ENCODE data around the gene ATIC. TPM values are rescaled to one million over a fixed set of nuclear protein-coding genes. Genes with fewer than 3 reads are reported as not detected.
A peak's percentile ranks its signal among the peaks of the same experiment; 100 is the strongest.
"Not testable (repeated sequence)": the region's sequence is repeated elsewhere in the genome, so short reads cannot be mapped to it uniquely, and the experiment has no call there.

Gene ATIC
- total RNA-seq, 1 experiment from 2014 or later = 36.6 TPM

DNA sequence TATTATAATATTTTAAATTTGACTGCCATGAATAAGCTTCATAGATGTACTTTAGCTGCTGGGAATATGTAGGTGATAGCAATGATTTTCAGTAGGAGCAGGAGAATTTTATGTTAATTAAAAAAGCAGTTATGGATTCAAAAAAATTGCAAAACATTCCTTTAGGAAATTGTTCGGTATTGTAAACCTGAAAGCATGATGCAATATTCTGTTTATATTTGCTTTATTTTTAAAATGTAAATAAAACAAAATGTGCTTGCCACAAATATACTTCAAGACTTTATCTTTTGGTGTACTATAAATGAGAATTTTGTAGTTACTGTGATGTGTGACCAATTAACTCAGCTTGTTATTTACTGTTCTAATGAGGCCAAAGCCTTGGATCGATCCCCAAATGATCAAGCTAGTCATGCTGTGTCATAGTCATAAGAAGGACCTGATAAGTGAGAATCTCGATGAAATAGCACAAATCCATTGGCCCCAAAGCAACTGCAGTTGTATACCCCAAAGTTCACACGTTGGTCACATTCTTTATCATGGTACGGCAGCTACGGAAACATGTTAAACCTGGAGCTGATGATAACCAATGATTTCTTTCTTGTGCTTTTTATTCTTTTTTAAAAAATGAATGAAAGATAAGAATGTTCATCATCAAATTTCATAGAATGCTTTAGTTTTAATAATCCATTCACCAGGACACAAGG, 23.6 kb upstream of the ATIC start:
- Histone ChIP-seq H3K4me3 (ENCODE audit: insufficient read depth, low read depth, low read length) (no peak overlapping the region), H3K36me3 (replicated peaks; ENCODE audit: control insufficient read depth, insufficient read depth, low read length) (no peaks in the 10 kb centered on the region), H3K27me3 (ENCODE audit: control insufficient read depth, insufficient read depth, low read length) (no peaks in the 10 kb centered on the region)
- DNase-seq = no peak

DNA sequence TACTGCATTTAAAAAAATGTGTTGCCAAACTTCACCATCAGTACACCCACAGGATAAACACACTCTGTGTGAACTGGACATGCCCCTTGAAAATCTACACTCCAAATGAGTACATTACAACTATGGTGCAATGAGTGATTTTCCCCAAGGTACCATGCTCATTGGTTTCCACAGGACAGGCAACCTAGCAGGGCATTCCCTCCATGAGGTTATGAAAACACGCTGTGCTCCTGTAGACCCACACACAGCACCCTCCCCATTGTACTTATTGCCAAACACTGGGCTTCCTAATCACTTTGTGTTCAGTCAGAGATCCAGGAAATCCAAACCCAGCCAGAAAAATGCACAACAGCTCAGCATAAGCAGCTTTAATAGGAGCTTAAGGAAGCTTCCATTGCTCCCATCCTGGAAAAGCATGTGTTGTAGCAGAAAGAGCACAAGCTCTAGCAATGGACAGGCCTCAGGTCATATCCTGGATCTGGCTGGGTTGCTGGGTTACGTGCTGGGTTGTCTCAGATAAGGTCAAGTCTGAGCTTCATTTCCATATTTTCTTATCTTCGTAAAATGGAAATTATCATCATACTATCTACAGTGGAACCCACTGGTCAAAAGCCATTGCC, 20.8 kb upstream of the ATIC start:
- H3K4me3 ChIP-seq (ENCODE audit: insufficient read depth, low read depth, low read length) = no peak overlapping the region
- H3K27me3 ChIP-seq (ENCODE audit: control insufficient read depth, insufficient read depth, low read length) = no peaks in the 10 kb centered on the region
- no peaks in the 10 kb centered on the region for H3K36me3 ChIP-seq (replicated peaks; ENCODE audit: control insufficient read depth, insufficient read depth, low read length)
- DNase-seq = no peak

DNA sequence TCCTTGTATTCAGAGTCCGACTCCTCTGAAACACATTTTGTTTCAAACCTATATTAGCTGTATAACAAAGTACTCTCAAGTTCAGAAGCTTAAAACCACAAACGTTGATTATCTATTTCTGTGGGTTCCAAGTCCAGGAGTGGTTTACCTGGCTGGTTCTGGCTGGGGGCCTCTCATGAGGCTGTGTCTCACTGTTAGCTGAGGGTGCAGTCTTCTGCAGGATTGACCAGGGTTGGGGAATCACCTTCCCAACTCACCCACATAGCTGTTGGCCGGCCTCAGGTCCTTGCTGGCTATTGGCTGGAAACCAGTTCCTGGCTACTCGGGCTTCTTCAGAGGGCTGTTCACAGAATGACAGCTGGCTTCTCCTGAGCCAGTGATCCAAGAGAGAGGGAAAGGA, 18.0 kb upstream of the ATIC start:
- no peaks in the 10 kb centered on the region for H3K27me3 ChIP-seq (ENCODE audit: control insufficient read depth, insufficient read depth, low read length)
- H3K36me3 ChIP-seq (replicated peaks; ENCODE audit: control insufficient read depth, insufficient read depth, low read length) = no peaks in the 10 kb centered on the region
- no peak overlapping the region for H3K4me3 ChIP-seq (ENCODE audit: insufficient read depth, low read depth, low read length)
- no peak for DNase-seq

DNA sequence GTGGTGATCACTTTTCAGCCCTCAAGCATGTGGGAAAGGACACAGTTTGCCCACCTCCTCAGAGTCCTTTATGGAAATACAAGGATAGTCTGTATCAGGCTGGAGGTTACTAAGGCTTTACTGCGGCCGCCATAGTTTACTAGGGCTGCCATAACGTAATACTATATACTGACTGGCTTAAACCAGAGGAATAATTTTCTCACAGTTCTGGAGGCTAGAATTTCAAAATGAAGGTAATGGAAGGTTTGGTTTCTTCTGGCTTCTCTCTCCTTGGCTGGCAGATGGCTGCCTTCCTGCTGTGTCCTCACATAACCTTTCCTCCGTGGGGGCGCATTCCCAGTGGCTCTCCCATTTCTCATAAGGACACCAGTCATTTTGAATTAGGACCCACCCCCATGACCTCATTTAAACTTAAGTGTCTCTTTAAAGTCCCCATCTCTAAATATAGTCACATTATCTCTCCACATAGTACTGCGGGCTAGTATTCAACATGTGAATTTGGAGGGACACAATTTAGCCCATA, 12.5 kb upstream of the ATIC start:
- Histone ChIP-seq H3K27me3 (ENCODE audit: control insufficient read depth, insufficient read depth, low read length) (no peaks in the 10 kb centered on the region), H3K4me3 (ENCODE audit: insufficient read depth, low read depth, low read length) (no peak overlapping the region), H3K36me3 (replicated peaks; ENCODE audit: control insufficient read depth, insufficient read depth, low read length) (no peaks in the 10 kb centered on the region)
- DNase-seq = no peak

DNA sequence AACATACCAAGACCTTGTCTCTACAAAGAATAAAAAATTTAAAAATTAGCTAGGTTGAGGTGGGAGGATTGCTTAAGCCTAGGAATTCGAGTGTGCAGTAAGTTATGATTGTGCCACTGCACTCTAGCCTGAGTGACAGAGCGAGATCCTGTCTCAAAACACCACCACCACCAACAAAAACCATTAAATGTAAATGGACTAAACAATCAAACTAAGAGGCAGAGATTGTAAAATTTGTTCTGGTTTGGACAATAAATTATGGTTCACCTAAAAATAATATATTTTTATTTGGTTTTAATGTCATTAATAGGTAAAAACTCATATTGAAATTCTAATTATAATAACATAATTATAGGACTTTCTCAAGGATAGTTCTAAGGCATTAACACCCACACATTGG, 9.9 kb upstream of the ATIC start:
- Histone ChIP-seq H3K4me3 (ENCODE audit: insufficient read depth, low read depth, low read length) (no peak overlapping the region), H3K36me3 (replicated peaks; ENCODE audit: control insufficient read depth, insufficient read depth, low read length) (no peaks in the 10 kb centered on the region), H3K27me3 (ENCODE audit: control insufficient read depth, insufficient read depth, low read length) (no peaks in the 10 kb centered on the region)
- DNase-seq = no peak

DNA sequence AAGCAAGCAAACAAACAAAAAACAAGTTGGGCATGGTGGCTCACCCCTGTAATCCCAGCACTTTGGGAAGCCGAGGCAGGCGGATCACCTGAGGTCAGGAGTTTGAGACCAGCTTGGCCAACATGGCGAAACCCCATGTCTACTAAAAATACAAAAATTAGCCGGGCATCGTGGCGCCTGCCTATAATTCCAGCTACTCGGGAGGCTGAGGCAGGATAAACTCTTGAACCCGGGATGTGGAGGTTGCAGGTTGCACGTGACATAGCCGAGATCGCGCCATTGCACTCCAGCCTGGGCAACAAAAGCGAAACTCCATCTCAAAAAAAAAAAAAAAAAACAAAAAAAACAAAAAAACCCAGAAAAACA, 617 bp upstream of the ATIC start:
- not testable (repeated sequence) for DNase-seq; H3K27me3 ChIP-seq (ENCODE audit: control insufficient read depth, insufficient read depth, low read length); H3K36me3 ChIP-seq (replicated peaks; ENCODE audit: control insufficient read depth, insufficient read depth, low read length)
- peak overlapping the region; percentile 69 for H3K4me3 ChIP-seq (ENCODE audit: insufficient read depth, low read depth, low read length)

DNA sequence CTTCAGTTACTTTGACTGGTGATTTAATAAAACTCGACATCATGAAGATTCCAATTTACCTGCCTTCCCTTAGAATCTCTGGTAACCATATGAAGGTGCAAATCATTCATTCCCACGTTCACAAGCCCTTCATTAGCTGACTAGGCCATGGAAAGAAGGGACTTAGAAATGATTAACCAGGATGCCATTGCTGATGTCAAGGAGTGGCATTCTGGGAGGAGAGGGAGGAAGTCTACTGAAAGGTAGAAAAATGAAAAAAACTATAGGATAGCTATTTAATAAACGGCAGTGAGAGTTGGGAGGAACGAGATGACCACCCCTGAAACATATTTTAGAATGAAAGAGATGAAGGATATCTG, 1.4 kb downstream of the ATIC start:
- Histone ChIP-seq H3K27me3 (ENCODE audit: control insufficient read depth, insufficient read depth, low read length) (no peaks in the 10 kb centered on the region), H3K36me3 (replicated peaks; ENCODE audit: control insufficient read depth, insufficient read depth, low read length) (peaks cover 7% of the 10 kb centered on the region), H3K4me3 (ENCODE audit: insufficient read depth, low read depth, low read length) (no peak overlapping the region)
- DNase-seq = no peak

DNA sequence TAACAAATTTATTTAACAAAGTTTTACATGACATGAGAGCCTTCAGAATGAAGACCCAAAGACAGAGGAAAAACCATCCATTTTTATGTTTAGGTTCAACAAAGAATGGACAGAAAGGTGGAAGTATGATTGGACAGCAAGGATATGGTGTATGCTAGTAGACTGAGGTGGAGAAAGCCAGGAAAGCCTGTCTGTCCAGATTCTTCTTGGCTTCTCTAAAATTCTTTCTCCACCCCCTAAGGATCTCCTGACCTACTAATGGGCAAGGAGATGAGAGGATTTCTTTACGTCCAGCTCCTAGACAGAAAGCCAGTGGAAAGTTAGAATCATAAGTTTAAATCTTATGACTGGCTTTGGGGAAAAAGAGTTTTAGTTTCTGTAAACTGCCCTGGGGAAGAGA, 3.0 kb downstream of the ATIC start:
- H3K36me3 ChIP-seq (replicated peaks; ENCODE audit: control insufficient read depth, insufficient read depth, low read length) = peaks cover 12% of the 10 kb centered on the region
- DNase-seq = no peak
- no peak overlapping the region for H3K4me3 ChIP-seq (ENCODE audit: insufficient read depth, low read depth, low read length)
- no peaks in the 10 kb centered on the region for H3K27me3 ChIP-seq (ENCODE audit: control insufficient read depth, insufficient read depth, low read length)

DNA sequence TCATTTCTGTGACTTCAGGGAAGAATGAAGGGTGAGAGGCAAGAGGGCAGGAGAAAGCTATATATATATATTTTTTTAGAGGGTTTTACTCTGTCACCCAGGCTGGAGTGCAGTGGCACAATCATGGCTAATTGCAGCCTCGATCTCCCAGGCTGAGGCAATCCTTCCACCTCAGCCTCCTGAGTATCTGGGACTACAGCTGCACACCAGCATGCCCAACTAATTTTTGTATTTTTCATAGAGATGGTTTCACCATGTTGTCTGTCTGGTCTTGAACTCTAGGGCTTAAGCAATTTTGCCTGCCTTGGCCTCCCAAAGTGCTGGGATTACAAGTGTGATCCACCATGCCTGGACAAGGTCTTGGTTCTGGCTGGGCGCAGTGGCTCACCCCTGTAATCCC, 3.4 kb downstream of the ATIC start:
- H3K4me3 ChIP-seq (ENCODE audit: insufficient read depth, low read depth, low read length) = no peak overlapping the region
- no peaks in the 10 kb centered on the region for H3K27me3 ChIP-seq (ENCODE audit: control insufficient read depth, insufficient read depth, low read length)
- DNase-seq = no peak
- H3K36me3 ChIP-seq (replicated peaks; ENCODE audit: control insufficient read depth, insufficient read depth, low read length) = peaks cover 14% of the 10 kb centered on the region

DNA sequence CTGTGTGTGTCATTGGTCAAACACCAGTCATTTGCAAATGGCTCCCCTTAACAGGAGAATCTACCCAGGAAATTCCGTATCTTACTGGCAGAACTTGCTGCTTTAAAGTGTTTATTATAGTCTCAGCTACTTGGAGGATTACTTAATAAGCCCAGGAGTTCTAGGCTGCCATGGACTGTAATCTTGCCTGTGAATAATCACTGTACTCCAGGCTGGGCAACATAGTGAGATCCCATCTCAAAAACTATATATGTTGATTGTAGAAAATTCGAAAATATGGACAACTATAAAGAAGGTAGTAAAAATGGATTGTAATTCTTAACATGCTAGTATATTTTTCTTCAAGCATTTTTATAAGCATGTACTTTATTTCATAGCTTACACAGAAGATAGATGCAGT, 4.5 kb downstream of the ATIC start:
- DNase-seq = no peak
- Histone ChIP-seq H3K36me3 (replicated peaks; ENCODE audit: control insufficient read depth, insufficient read depth, low read length) (peaks cover 18% of the 10 kb centered on the region), H3K4me3 (ENCODE audit: insufficient read depth, low read depth, low read length) (no peak overlapping the region), H3K27me3 (ENCODE audit: control insufficient read depth, insufficient read depth, low read length) (no peaks in the 10 kb centered on the region)

DNA sequence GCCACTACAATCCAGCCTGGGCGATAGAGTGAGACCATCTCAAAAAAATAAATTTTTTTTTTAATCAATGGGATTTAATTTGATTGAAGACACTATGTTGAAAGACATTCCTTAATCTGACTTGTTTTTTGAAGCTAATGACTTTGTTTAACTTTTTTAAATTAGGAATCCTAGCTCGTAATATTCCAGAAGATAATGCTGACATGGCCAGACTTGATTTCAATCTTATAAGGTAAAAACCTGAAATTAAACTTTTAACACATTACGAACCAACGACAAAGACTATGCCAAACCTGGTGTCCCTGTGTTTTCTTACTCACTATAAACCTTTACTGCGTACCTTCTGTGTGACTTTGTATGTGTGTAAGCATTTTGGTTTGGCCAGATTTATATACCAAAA, 7.6 kb downstream of the ATIC start:
- Histone ChIP-seq H3K36me3 (replicated peaks; ENCODE audit: control insufficient read depth, insufficient read depth, low read length) (peaks cover 15% of the 10 kb centered on the region), H3K27me3 (ENCODE audit: control insufficient read depth, insufficient read depth, low read length) (no peaks in the 10 kb centered on the region), H3K4me3 (ENCODE audit: insufficient read depth, low read depth, low read length) (no peak overlapping the region)
- DNase-seq = no peak

DNA sequence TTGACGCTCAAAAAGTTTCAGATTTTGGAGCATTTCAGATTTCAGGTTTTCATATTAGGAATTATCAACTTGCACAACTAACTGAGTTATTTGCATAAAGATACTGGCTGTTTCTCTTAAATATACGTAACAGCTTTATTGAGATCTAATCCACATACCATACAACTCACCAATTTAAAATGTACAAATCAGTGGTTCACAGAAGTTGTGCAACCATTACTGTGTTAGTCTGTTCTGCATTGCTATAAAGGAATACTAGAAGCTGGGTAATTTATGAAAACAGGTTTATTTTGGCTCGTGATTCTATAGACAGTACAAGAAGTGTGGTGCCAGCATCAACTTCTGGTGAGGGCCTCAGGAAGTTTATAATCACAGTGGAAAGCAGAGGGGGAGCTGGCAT, 8.2 kb downstream of the ATIC start:
- H3K36me3 ChIP-seq (replicated peaks; ENCODE audit: control insufficient read depth, insufficient read depth, low read length) = peaks cover 15% of the 10 kb centered on the region
- no peak for DNase-seq
- H3K4me3 ChIP-seq (ENCODE audit: insufficient read depth, low read depth, low read length) = no peak overlapping the region
- H3K27me3 ChIP-seq (ENCODE audit: control insufficient read depth, insufficient read depth, low read length) = no peaks in the 10 kb centered on the region

DNA sequence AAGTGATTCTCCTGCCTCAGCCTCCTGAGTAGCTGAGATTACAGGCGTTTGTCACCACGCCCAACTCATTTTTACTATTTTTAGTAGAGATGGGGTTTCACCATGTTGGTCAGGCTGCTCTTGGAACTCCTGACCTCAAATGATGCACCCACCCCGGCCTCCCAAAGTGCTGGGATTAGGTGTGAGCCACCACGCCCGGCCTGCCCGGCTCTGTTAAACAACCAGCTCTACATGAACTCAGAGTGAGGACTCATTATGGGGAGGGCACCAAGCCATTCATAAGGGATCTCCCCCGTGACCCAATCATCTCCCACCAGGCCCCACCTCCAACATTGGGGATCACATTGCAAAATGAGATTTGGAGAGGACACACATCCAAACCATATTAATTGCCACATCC, 8.8 kb downstream of the ATIC start:
- Histone ChIP-seq H3K27me3 (ENCODE audit: control insufficient read depth, insufficient read depth, low read length) (no peaks in the 10 kb centered on the region), H3K4me3 (ENCODE audit: insufficient read depth, low read depth, low read length) (no peak overlapping the region), H3K36me3 (replicated peaks; ENCODE audit: control insufficient read depth, insufficient read depth, low read length) (peaks cover 15% of the 10 kb centered on the region)

DNA sequence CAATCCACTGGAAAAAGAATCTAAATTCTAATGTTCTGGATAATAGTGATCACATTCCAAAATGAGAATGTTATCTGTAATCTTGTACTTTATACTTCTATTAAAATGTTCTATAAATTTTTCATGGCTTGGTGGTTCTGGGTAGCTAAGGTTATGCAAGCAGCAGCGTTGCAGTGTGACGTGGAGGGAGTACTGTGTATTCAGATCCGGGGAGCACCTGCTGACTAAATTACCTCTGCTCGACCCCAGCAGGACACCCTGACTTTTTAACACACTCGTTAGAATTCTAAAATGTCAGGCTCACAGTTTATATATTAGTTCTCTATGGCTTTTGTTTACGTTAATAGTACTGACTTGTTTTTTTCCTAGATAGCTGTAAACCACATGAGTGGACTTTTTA, 13.0 kb downstream of the ATIC start:
- Histone ChIP-seq H3K4me3 (ENCODE audit: insufficient read depth, low read depth, low read length) (no peak overlapping the region), H3K27me3 (ENCODE audit: control insufficient read depth, insufficient read depth, low read length) (no peaks in the 10 kb centered on the region), H3K36me3 (replicated peaks; ENCODE audit: control insufficient read depth, insufficient read depth, low read length) (peaks cover 29% of the 10 kb centered on the region)
- peak; percentile 19 for DNase-seq

More for the DNA sequence above, 8.8 kb downstream of the ATIC start:
- DNase-seq = no peak

DNA sequence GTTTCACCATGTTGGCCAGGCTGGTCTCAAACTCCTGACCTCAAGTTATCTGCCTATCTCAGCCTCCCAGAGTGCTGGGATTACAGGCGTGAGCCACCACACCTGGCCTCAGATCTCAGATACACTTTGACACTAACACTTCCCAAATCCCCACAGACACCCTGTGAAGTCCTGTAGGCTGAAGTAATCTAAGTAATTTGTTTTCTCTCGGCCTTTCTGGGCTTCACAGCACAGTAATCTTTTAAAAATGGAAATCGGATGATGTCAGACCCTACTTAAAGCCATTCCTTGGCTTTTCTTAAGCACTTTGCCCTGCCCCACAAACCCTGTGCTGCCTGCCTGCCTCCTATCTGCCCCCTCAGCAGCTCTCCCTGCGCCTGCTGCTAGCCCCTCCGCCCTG, 16.2 kb downstream of the ATIC start:
- no peaks in the 10 kb centered on the region for H3K27me3 ChIP-seq (ENCODE audit: control insufficient read depth, insufficient read depth, low read length)
- no peak for DNase-seq
- H3K4me3 ChIP-seq (ENCODE audit: insufficient read depth, low read depth, low read length) = no peak overlapping the region
- peaks cover 30% of the 10 kb centered on the region for H3K36me3 ChIP-seq (replicated peaks; ENCODE audit: control insufficient read depth, insufficient read depth, low read length)

Data from H7 (cell line).